ENCODE data around the gene GGT5. TPM values are rescaled to one million over a fixed set of nuclear protein-coding genes. Genes with fewer than 3 reads are reported as not detected.
"Not testable (repeated sequence)": the region's sequence is repeated elsewhere in the genome, so short reads cannot be mapped to it uniquely, and the experiment has no call there.

GGT5 gene
- total and polyA plus RNA-seq, 8 donors = 9.9 to 48.8 (median 20.4) TPM

DNA sequence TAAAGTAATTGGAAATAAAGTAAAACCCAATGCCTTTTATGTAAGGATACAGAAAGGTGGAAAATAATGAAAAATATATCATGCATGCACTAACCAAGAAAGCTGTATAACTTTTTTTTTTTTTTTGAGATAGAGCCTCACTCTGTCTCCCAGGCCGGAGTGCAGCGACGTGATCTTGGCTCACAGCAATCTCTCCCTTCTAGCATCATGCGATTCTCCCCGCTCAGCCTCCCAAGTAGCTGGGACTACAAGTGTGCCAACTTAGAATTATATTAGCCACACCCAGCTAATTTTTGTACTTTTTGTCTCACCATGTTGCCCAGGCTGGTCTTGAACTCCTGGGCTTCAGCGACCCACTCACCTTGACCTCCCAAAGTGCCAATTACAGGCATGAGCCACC, 4.5 kb downstream of the GGT5 start:
- TF ChIP-seq POLR2AphosphoS5 (IDR thresholded peaks at IDR 0.05) = no peak
- no peak for TF ChIP-seq POLR2A (IDR thresholded peaks at IDR 0.05)
- TF ChIP-seq, protein P1, sequence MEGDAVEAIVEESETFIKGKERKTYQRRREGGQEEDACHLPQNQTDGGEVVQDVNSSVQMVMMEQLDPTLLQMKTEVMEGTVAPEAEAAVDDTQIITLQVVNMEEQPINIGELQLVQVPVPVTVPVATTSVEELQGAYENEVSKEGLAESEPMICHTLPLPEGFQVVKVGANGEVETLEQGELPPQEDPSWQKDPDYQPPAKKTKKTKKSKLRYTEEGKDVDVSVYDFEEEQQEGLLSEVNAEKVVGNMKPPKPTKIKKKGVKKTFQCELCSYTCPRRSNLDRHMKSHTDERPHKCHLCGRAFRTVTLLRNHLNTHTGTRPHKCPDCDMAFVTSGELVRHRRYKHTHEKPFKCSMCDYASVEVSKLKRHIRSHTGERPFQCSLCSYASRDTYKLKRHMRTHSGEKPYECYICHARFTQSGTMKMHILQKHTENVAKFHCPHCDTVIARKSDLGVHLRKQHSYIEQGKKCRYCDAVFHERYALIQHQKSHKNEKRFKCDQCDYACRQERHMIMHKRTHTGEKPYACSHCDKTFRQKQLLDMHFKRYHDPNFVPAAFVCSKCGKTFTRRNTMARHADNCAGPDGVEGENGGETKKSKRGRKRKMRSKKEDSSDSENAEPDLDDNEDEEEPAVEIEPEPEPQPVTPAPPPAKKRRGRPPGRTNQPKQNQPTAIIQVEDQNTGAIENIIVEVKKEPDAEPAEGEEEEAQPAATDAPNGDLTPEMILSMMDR (IDR thresholded peaks at IDR 0.05) = no peak
- no peak for TF ChIP-seq EP300 (IDR thresholded peaks at IDR 0.05)
- H3K27ac ChIP-seq = no peak overlapping the region
- WGBS, 5 donors = 77 to 89% (median 83%) methylated on average over 6 of the region's 6 CpGs
- DNase-seq = no peak
- H3K27me3 ChIP-seq = no peaks in the 10 kb centered on the region
- no peaks in the 10 kb centered on the region for H3K9me3 ChIP-seq
- H3K4me3 ChIP-seq = no peak overlapping the region
- H3K36me3 ChIP-seq = no peaks in the 10 kb centered on the region
- intact Hi-C loops (cut with DNase I; ENCODE audit: low total_unique reads) = loop anchor here (10.0 kb wide), 1 partner anchor 56 kb away; the partner anchor contains the start of gene SUSD2
- H3K4me1 ChIP-seq = peaks cover 10 to 31% (median 17%) of the 10 kb centered on the region in 4 donors

DNA sequence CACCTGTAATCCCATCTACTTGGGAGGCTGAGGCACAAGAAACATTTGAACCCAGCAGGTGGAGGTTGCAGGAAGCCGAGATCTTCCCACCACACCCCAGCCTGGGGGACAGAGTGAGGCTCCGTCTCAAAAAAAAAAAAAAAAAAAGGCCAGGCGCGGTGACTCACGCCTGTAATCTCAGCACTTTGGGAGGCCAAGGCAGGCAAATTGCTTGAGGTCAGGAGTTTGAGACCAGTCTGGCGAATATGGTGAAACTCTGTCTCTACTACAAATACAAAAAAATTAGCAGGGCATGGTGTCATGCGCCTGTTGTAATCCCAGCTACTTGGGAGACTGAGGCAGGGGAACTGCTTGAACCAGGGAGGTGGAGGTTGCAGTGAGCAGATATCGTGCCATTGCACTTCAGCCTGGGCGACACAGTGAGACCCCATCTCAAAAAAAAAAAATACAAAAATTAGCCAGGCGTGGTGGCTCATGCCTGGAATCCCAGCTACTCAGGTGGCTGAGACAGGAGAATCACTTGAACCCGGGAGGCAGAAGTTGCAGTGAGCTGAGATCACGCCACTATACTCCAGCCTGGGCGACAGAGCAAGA, 6.7 kb downstream of the GGT5 start:
- H3K4me3 ChIP-seq; H3K9me3 ChIP-seq; H3K27ac ChIP-seq; DNase-seq; H3K36me3 ChIP-seq; H3K27me3 ChIP-seq; intact Hi-C loops (cut with DNase I; ENCODE audit: low total_unique reads): not testable (repeated sequence)
- H3K4me1 ChIP-seq = peaks cover 0 to 14% (median 5%) of the 10 kb centered on the region in 4 donors
- WGBS, 5 donors = 92 to 94% (median 93%) methylated on average over 11 to 13 of the region's 13 CpGs

DNA sequence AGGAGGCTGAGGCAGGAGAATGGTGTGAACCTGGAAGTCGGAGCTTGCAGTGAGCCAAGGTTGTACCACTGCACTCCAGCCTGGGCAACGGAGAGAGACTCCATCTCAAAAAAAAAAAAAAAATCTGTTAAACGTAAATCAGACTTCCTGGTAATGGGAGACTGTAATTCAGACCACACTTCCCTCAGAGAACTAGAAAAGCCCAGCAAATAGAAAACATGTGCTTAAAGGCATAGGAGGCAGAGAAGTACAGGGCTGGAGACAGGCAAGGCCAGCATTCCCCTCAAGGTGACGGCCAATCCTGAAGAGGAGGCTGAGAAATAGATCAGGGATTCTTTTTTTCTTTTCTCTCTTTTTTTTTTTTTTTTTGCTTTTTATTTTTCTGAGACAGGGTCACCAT, 8.2 kb downstream of the GGT5 start:
- H3K27ac ChIP-seq = no peak overlapping the region
- TF ChIP-seq POLR2AphosphoS5 (IDR thresholded peaks at IDR 0.05) = no peak
- TF ChIP-seq POLR2A (IDR thresholded peaks at IDR 0.05) = no peak
- no peak for TF ChIP-seq EP300 (IDR thresholded peaks at IDR 0.05)
- TF ChIP-seq, protein P1 (IDR thresholded peaks at IDR 0.05) = no peak
- 66 to 86% (median 77%) methylated on average over 4 of the region's 4 CpGs for WGBS, 5 donors
- H3K36me3 ChIP-seq = peaks cover 0 to 6% (median 2%) of the 10 kb centered on the region in 4 donors
- intact Hi-C loops (cut with DNase I; ENCODE audit: low total_unique reads) = no loop called here
- H3K4me3 ChIP-seq = no peak overlapping the region
- DNase-seq = no peak
- H3K4me1 ChIP-seq = peaks cover 0 to 4% (median 0%) of the 10 kb centered on the region in 4 donors
- no peaks in the 10 kb centered on the region for H3K9me3 ChIP-seq
- no peaks in the 10 kb centered on the region for H3K27me3 ChIP-seq

DNA sequence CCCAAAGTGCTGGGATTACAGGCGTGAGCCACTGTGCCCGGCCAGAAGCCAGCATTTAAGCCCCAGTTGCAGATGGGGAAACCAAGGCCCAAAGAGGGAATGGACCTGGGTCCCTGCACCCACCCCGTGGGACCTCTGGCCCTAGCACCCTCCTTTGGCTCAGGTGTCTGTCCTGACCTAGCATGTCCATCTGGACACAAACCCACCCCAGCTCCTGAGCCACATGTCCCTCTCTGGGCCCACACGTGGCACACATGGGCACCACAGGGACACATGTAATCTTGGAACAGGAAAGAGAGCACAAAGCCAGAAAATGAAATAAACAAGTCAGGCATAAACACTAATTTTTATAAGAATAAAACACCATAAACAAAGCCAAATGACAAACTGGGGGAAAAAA, 9.6 kb downstream of the GGT5 start:
- Histone ChIP-seq H3K27ac (no peak overlapping the region), H3K36me3 (peaks cover 0 to 6% (median 2%) of the 10 kb centered on the region in 4 donors), H3K4me1 (peaks cover 0 to 13% (median 0%) of the 10 kb centered on the region in 4 donors), H3K4me3 (no peak overlapping the region), H3K9me3 (no peaks in the 10 kb centered on the region), H3K27me3 (no peaks in the 10 kb centered on the region)
- no peak for TF ChIP-seq POLR2A (IDR thresholded peaks at IDR 0.05)
- no peak for TF ChIP-seq POLR2AphosphoS5 (IDR thresholded peaks at IDR 0.05)
- TF ChIP-seq, protein P1 (IDR thresholded peaks at IDR 0.05) = no peak
- TF ChIP-seq EP300 (IDR thresholded peaks at IDR 0.05) = no peak
- intact Hi-C loops (cut with DNase I; ENCODE audit: low total_unique reads) = no loop called here
- WGBS, 5 donors = 87 to 93% (median 90%) methylated on average over 4 of the region's 4 CpGs
- DNase-seq = no peak

DNA sequence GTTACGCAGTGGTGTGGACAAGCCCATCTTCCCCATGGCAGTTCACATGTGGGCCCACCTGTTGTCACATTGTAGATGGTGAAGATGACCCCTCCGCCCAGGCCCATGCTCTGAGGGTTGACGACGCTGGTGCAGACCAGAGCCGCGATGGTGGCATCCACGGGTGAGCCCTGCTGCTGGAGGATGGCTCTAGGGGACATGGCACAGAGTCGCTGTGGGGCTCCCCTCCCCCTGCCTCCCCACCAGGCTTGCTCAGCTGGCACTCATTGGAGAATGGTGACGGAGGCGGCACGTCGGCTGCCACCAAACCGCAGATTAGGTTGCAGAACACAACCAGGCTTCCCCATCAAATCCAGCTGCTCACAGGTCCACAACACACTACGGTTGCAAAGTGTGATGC, 11.1 kb downstream of the GGT5 start:
- TF ChIP-seq POLR2A (IDR thresholded peaks at IDR 0.05) (no peak), EP300 (IDR thresholded peaks at IDR 0.05) (no peak), POLR2AphosphoS5 (IDR thresholded peaks at IDR 0.05) (no peak)
- TF ChIP-seq, protein P1 (IDR thresholded peaks at IDR 0.05) = no peak
- Histone ChIP-seq H3K9me3 (no peaks in the 10 kb centered on the region), H3K27ac (no peak overlapping the region), H3K4me1 (peaks cover 0 to 13% (median 0%) of the 10 kb centered on the region in 4 donors), H3K36me3 (peaks cover 0 to 8% (median 6%) of the 10 kb centered on the region in 4 donors), H3K4me3 (no peak overlapping the region), H3K27me3 (no peaks in the 10 kb centered on the region)
- no peak for DNase-seq
- 89 to 100% (median 97%) methylated on average over 1 to 14 of the region's 14 CpGs for whole genome bisulfite sequencing, 5 donors
- intact Hi-C loops (cut with DNase I; ENCODE audit: low total_unique reads) = no loop called here
